ENCODE results near the gene ISL2. TPM values are rescaled to one million over a fixed set of nuclear protein-coding genes. Genes with fewer than 3 reads are reported as not detected.

ISL2 gene
- total RNA-seq, 2 donors from 2014 or later = 0.35 TPM; not detected in 1

DNA sequence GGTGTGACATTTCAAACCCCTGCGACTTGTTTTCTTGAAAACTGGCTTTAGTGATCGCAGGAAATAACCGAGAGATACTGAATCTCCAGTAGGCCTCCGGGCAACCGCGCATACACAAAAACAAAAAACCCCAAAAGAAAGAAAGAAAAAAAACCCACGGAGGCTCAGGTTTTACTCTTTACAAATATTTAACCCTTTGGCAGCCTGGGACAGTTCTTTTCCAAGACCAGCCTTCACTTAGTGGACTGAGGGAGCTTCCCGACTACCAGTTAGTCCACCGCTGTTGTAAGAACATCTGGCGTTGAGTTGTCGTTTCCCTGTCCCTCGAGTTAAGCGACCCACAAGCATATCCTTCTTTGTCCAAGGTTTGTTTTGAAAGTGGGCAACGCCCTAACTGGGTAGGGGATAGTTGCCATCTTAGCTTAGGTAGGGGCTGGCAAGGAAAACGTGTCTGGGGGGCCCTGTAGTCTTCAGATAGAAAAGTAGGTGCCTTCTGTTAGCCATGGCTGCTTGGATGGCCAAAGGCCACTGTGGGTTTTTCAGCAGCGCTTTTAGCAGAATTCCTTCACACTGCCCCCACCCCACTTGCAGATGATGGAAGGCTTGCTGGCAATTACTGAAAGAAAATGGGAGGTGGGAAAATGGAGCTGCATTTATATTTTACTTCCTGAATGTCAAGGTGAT, 6.9 kb downstream of the ISL2 start:
- Mint-ChIP-seq H3K9me3 (no peaks in the 10 kb centered on the region), H3K4me1 (peaks cover 19% of the 10 kb centered on the region), H3K27me3 (peaks cover 64% of the 10 kb centered on the region), H3K27ac (no peak overlapping the region), H3K36me3 (ENCODE audit: low read depth) (peaks cover 34% of the 10 kb centered on the region), H3K4me3 (no peak overlapping the region)
- ATAC-seq (replicated peaks) = no peak

DNA sequence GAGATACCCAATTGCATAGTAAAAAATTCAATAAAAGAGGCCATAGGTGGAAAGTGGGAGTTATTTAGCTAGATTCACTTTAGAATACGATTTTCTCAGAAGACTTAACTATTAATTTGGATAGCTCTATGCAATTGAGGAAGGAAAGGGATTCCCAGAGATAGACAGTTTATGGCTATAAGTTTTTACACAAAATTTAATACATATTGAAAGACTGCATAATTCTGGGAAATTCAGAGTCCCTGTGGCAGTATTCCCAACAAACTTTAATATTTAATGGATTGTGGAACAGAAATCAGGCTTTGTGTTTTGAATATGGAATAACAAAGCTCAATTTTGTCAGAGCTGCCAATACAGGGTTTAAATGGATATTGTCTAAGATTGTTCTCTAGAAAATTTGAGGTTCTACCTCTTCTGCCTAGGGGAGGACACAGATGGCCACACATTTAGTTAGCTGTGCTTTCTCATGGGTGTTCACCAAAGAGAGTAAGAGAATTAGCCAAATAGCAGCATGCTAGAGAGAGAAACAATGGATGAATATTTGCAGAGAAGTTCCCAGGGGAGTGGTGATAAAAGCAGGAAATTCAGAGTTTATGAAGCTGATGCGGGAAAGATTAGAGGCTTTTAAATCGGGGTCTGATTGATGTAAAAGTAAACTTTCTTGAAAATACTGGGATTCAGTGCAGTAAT, 8.5 kb downstream of the ISL2 start:
- Mint-ChIP-seq H3K9me3 (no peaks in the 10 kb centered on the region), H3K4me1 (peaks cover 10% of the 10 kb centered on the region), H3K27me3 (peaks cover 49% of the 10 kb centered on the region), H3K36me3 (ENCODE audit: low read depth) (peaks cover 36% of the 10 kb centered on the region), H3K4me3 (peak overlapping the region; percentile 58), H3K27ac (no peak overlapping the region)
- no peak for ATAC-seq (replicated peaks)

DNA sequence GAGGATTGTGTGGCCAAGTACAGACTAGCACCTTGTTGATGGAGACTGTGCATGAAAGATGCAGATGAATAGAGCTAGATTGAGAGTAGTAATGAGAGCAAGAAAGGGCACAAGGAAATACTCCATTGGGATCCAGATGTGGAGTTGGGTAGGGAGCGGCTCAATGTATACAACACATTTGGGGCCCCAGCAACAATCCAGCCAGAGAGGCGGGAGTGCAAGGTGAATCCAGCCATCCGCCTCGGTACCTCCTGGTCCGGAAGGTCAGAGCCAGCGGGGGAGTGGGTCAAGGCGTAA, 9.0 kb downstream of the ISL2 start:
- H3K27me3 Mint-ChIP-seq = peaks cover 45% of the 10 kb centered on the region
- no peak overlapping the region for H3K27ac Mint-ChIP-seq
- peak overlapping the region; percentile 58 for H3K4me3 Mint-ChIP-seq
- no peak for ATAC-seq (replicated peaks)
- H3K9me3 Mint-ChIP-seq = no peaks in the 10 kb centered on the region
- peaks cover 7% of the 10 kb centered on the region for H3K4me1 Mint-ChIP-seq
- H3K36me3 Mint-ChIP-seq (ENCODE audit: low read depth) = peaks cover 38% of the 10 kb centered on the region

DNA sequence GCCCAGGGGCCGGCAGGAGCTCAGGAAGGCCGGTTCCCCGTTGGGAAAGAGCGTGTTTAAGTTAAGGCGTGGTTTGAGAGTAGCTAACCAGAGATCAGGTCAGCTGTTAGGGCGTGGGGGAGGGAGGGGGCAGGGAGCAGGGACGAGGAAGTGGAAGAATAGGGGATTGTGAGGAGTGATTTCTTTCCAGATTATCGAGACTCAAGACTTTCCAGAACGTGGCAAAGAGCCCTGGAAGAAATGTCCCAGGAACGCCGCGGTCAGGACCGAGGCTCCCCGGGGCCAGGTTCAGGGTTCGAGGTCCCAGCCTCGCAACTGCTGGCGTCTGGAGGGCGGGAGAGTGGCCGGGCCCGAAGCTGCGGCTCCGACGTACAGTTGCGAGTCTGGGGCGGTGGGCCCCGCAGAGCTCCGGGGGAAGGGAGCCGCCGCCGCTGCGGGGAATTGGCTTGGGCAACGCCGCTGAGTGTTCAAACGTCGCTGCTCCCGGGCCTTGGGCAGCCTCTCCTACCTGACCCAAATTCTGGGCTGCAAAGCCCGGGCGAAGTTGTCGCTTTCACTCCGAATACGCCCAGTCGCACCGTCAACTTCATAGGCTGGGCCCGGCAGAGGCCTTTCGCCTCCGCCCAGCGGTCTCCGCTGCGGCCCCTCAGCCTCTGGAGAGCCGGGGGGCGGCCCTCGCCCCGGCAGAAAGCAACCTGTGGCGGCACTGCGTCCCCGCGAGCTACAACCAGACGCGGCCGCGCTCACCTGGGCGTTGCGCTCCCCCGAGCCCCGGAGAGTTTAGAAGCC, 9.5 kb downstream of the ISL2 start:
- peaks cover 7% of the 10 kb centered on the region for H3K4me1 Mint-ChIP-seq
- ATAC-seq (replicated peaks) = peak; percentile 21

DNA sequence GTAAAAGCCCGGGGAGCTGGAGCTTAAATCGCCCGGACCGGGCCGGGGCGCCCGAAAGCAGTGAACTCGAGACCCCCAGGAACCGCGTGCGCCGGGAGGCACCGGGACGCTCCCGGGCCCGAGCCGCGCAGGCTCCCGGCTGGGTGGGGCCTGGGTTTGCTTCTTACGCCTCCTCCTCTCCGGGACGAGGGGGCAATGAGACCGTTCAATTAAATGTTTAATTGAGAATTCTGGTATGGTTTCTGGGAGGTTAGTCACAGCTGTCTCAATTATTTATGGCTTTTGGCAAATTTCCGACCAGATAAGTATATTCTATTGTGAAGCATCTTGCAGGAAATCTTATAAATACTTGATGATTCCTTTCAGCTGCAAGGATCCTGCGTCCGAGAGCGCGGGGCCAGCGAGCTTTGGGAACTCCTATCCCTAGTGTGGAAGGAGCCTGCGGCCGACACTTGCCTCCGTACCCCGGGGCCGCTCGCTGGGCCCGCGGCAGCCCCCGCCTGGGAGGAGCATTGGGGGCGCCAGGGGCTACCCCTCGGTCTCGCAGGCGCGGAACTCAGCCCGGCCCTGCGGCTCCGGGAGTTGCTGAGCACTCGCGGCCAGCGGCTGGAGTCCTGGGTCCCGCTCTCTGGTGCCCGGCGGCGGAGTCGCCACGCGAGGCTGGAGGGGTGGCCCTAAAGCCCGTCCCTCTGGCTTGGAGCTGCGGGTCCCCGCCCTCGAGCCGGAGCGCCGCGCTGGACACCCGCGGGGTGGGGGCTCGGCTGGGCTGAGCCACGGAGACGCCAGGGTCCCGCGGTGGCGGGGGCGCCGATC, 10.3 kb downstream of the ISL2 start:
- no peak overlapping the region for H3K4me3 Mint-ChIP-seq
- peaks cover 7% of the 10 kb centered on the region for H3K4me1 Mint-ChIP-seq
- ATAC-seq (replicated peaks) = no peak

More for the DNA sequence above, 9.5 kb downstream of the ISL2 start:
- Mint-ChIP-seq H3K27me3 (peaks cover 45% of the 10 kb centered on the region), H3K4me3 (peak overlapping the region; percentile 58), H3K36me3 (ENCODE audit: low read depth) (peaks cover 43% of the 10 kb centered on the region), H3K27ac (no peak overlapping the region), H3K9me3 (no peaks in the 10 kb centered on the region)

DNA sequence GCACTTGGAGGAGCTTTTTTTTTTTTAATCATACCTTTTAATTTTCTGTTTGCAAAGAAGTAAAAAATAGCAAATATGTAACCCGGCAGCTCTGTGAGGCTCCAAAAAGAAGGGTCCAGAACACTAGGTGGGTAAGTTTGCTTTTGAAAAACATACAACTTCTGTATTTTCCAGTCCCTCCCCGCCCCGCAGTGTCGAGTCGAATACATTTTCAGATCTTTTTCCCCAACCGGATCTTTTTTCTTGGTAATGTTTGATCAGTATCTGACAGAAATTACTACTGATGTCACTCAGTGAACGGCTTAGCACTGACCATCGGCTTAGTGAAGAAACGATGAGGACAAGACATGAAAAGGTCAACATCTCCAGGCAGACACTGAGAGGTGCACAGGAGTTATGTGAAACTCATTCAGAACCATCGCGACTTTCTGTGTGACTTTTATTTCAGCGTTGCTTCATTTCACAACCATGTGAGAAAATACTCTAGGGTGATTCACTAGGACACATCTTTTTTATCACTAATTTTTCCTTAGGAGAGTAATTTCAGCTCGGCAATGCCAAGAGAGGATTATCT, 11.0 kb downstream of the ISL2 start:
- peaks cover 40% of the 10 kb centered on the region for H3K36me3 Mint-ChIP-seq (ENCODE audit: low read depth)
- H3K4me3 Mint-ChIP-seq = no peak overlapping the region
- peaks cover 7% of the 10 kb centered on the region for H3K4me1 Mint-ChIP-seq
- peaks cover 36% of the 10 kb centered on the region for H3K27me3 Mint-ChIP-seq
- H3K9me3 Mint-ChIP-seq = no peaks in the 10 kb centered on the region
- no peak for ATAC-seq (replicated peaks)
- no peak overlapping the region for H3K27ac Mint-ChIP-seq

More for the DNA sequence above, 10.3 kb downstream of the ISL2 start:
- Mint-ChIP-seq H3K9me3 (no peaks in the 10 kb centered on the region), H3K27ac (no peak overlapping the region), H3K27me3 (peaks cover 40% of the 10 kb centered on the region), H3K36me3 (ENCODE audit: low read depth) (peaks cover 40% of the 10 kb centered on the region)

DNA sequence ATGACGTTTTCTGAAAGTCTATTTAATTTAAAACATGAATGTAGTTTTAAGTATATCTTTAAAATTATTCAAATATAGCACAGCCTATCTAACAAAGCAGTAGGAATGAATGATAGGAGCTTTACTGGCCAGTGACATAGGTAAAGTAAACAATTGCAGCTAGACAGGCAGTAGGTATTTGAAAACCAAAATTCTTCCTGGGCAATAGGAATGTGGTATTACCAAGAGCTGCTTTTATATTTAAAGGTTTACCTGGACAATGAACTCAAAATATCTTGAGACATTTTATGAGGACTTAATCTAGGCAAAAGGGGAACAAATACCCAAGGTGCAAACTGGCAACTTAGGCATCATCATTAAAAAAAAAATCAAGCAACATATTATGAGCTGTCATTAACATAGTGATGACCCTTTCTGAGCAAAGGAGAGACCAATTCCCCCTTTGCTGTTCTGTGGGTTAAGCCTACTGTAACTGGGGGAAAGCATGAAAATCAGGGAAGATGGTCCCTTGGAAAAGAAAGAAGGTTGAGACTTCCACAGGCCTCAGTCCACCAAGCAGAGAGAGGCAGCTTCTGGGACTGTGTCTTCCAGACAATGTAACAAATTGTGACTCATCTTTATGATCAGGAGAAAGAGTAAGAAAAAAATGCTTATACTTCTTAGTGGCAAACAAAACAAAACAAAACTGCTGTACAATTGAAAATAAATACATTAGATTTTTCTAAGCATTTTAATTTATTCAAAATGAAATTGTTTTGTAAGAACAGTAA, 12.9 kb downstream of the ISL2 start:
- H3K36me3 Mint-ChIP-seq (ENCODE audit: low read depth) = peaks cover 45% of the 10 kb centered on the region
- no peak for ATAC-seq (replicated peaks)
- no peak overlapping the region for H3K27ac Mint-ChIP-seq
- no peaks in the 10 kb centered on the region for H3K9me3 Mint-ChIP-seq
- no peak overlapping the region for H3K4me3 Mint-ChIP-seq
- peaks cover 7% of the 10 kb centered on the region for H3K4me1 Mint-ChIP-seq
- H3K27me3 Mint-ChIP-seq = peaks cover 21% of the 10 kb centered on the region

DNA sequence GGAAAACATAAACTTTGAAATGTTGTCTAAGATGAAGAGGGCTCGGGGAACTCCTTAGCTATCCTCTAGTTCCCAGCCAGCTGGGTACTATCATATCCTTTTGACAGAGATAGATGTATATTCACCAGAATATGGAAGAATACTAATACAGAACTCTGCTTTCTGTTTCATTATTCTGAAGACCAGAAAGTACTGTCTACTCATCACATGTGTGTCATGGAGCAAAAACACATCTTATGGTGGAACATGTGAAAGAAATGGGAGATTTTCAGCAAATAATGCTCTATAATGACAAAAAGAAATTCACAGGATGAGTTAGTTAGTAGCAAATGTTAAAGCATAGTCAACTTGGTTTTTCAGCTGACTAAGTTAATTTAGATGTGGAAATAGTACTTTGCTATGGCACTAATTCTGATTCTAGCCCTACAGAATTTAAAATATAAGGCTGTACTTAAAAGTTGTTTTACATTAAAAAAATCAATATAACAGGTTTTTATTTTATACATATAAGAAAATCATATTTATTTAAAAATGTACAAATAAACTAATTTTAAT, 16.5 kb downstream of the ISL2 start:
- no peak for ATAC-seq (replicated peaks)
- peaks cover 3% of the 10 kb centered on the region for H3K27me3 Mint-ChIP-seq
- no peaks in the 10 kb centered on the region for H3K4me1 Mint-ChIP-seq
- no peak overlapping the region for H3K4me3 Mint-ChIP-seq
- H3K27ac Mint-ChIP-seq = no peak overlapping the region
- peaks cover 31% of the 10 kb centered on the region for H3K36me3 Mint-ChIP-seq (ENCODE audit: low read depth)
- H3K9me3 Mint-ChIP-seq = no peaks in the 10 kb centered on the region

DNA sequence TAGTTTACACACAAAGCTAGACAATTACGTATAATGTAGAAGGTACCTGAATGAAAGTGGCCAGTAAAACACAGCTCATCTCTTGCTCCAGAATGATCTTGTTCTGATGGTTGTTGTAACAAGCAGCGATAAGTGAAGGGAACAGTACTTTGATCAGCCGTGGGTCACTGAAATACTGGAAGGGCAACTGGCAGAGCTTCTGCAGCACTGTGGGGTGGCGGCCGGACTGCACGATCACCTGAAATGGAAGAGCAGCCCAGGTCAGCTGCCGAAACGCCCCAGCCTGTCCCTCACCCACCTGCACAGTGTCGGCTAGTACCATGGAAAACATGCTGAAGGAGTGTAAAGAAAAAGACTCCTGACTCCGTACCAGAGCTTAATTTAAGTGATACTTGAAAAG, 17.3 kb downstream of the ISL2 start:
- Mint-ChIP-seq H3K27ac (no peak overlapping the region), H3K9me3 (no peaks in the 10 kb centered on the region), H3K4me3 (no peak overlapping the region), H3K4me1 (no peaks in the 10 kb centered on the region), H3K27me3 (no peaks in the 10 kb centered on the region), H3K36me3 (ENCODE audit: low read depth) (peaks cover 22% of the 10 kb centered on the region)
- no peak for ATAC-seq (replicated peaks)

DNA sequence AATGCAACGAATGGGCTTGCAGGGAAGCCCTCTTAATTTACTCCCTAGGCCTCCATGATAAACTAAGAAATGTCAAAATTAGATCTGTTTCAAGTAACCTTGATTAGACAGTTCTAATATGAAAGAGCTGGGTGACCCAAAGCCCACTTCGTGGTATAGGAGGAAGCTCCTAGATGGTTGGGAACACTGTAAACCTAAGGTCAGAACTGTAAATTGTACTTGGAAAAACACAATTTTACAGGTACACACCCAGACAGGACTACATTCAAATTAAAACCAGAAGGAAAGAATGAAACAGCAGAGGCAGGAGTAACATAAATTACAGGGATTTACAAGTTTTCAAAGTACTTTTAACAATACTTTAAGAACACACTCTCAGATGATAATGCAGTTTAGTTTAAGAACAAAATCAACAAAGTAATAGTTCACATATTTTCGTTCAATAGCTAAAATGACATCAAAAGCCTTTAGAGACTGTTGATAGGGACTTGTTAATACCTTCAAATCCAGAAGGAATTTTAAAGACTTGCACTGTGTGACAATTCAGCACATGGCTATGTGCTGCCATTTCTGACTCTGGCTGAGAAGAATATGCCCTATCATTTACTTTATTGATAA, 18.4 kb downstream of the ISL2 start:
- no peak overlapping the region for H3K27ac Mint-ChIP-seq
- no peak for ATAC-seq (replicated peaks)

DNA sequence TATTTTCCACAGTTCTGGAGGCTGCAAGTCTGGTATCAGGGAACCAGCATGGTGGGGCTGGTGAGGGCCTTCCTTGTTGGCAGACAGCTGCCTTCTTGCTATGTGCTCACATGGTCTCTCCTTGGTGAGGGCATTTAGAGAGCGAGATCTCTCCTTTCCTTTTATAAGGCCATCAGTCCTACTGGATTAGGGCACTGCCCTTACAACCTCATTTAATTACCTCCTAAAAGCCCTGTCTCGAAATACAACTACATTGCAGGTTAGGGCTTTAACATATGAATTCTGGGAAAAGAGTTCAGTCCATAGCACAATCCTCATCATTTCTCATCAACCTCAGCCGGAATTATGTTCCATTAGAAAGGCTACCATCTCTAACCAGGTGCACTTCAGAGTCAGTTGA, 21.9 kb downstream of the ISL2 start:
- Mint-ChIP-seq H3K9me3 (no peaks in the 10 kb centered on the region), H3K4me1 (no peaks in the 10 kb centered on the region), H3K4me3 (no peak overlapping the region), H3K27me3 (no peaks in the 10 kb centered on the region), H3K27ac (no peak overlapping the region), H3K36me3 (ENCODE audit: low read depth) (peaks cover 5% of the 10 kb centered on the region)
- no peak for ATAC-seq (replicated peaks)

More for the DNA sequence above, 18.4 kb downstream of the ISL2 start:
- H3K36me3 Mint-ChIP-seq (ENCODE audit: low read depth) = peaks cover 22% of the 10 kb centered on the region
- no peaks in the 10 kb centered on the region for H3K27me3 Mint-ChIP-seq
- no peaks in the 10 kb centered on the region for H3K4me1 Mint-ChIP-seq
- H3K4me3 Mint-ChIP-seq = no peak overlapping the region
- H3K9me3 Mint-ChIP-seq = no peaks in the 10 kb centered on the region

DNA sequence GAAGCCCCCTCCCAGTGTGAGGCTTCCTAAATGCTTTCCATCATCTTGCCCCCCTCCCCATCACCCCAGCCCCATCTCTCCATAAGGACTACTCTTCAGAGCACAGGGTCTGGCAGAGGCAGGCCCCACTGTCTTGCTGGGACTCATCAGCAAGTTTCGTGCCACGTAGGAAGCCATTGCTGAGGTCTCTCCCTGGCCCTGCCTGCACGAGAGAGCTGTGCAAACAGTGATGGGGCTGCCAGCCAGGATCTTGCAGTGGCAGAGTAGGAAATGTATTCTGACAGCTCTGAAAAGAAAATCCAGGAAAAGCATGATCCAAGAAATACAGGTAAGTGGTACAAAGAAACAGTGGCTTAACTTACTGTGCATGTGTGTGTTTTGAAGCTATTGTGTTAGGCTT, 22.6 kb downstream of the ISL2 start:
- no peak overlapping the region for H3K27ac Mint-ChIP-seq
- H3K4me1 Mint-ChIP-seq = no peaks in the 10 kb centered on the region
- ATAC-seq (replicated peaks) = no peak
- H3K4me3 Mint-ChIP-seq = no peak overlapping the region
- no peaks in the 10 kb centered on the region for H3K9me3 Mint-ChIP-seq
- H3K27me3 Mint-ChIP-seq = no peaks in the 10 kb centered on the region
- no peaks in the 10 kb centered on the region for H3K36me3 Mint-ChIP-seq (ENCODE audit: low read depth)

DNA sequence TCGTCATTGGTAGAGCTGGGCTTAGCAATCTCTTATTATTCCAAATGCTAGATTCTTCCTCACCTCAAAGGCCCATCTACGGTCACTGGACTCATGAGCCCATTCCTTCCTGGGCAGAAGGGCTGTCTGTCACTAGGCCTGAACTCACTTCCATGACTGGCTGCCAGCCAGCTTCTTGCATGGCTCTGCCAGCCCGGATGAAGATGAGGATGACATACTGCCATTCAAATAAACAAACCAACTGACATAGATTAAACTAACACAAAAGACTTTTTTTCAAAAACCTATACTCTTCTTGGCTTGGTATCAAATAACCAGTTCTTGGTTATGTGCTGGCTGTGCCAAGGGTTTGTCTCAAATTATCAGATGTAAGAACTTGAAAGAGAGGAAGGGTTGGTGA, 23.8 kb downstream of the ISL2 start:
- Mint-ChIP-seq H3K27me3 (no peaks in the 10 kb centered on the region), H3K36me3 (ENCODE audit: low read depth) (peaks cover 2% of the 10 kb centered on the region), H3K4me1 (no peaks in the 10 kb centered on the region), H3K27ac (no peak overlapping the region), H3K9me3 (no peaks in the 10 kb centered on the region), H3K4me3 (no peak overlapping the region)
- no peak for ATAC-seq (replicated peaks)

Data from activated T-helper 17 cell treated with anti-CD3 and anti-CD28 coated beads, Interleukin-2, amount 50 U/mL, for 72 hours (primary cell).